Liver (tissue), 9 donors: ENCODE results near the gene OR56B4. TPM values are rescaled to one million over a fixed set of nuclear protein-coding genes. Genes with fewer than 3 reads are reported as not detected.
A peak's percentile ranks its signal among the peaks of the same experiment; 100 is the strongest.

Experiments used
- DNase-seq: peaks from one replicate; pipeline ENCODE4 v3.0.0-alpha.2; 2017; ENCODE audit warnings: low spot score
- H3K27ac ChIP-seq, 2 donors: one replicate each; pipeline ENCODE4 v1.7.0; 2013; ENCODE audit warnings: inconsistent platforms in 2 of 2, low read length in 2 of 2, control low read depth in 1 of 2, low read depth in 1 of 2, mild to moderate bottlenecking in 1 of 2
- H3K27me3 ChIP-seq, 4 donors: one replicate each; pipeline versions ENCODE4 v1.6.1 to v1.7.0; 2013; ENCODE audit warnings: low read length in 3 of 4, inconsistent platforms in 1 of 4, mild to moderate bottlenecking in 1 of 4, moderate library complexity in 1 of 4; ENCODE audit not compliant: control insufficient read depth in 4 of 4, insufficient read depth in 4 of 4
- H3K36me3 ChIP-seq, 4 donors: one replicate each; pipeline versions ENCODE4 v1.6.1 to v1.7.0; 2013; ENCODE audit warnings: low read length in 3 of 4, mild to moderate bottlenecking in 3 of 4, low read depth in 1 of 4, moderate library complexity in 1 of 4; ENCODE audit not compliant: control insufficient read depth in 4 of 4, insufficient read depth in 3 of 4
- H3K4me1 ChIP-seq, 4 donors: one replicate each; pipeline versions ENCODE4 v1.6.1 to v1.7.0; 2013; ENCODE audit warnings: low read length in 3 of 4, mild to moderate bottlenecking in 3 of 4, moderate library complexity in 1 of 4; ENCODE audit not compliant: control insufficient read depth in 4 of 4, insufficient read depth in 4 of 4
- H3K4me3 ChIP-seq, 3 donors: one replicate each; pipeline versions ENCODE4 v1.6.1 to v1.7.0; 2013; ENCODE audit warnings: low read length in 3 of 3, control low read depth in 1 of 3, low read depth in 1 of 3, mild to moderate bottlenecking in 1 of 3
- H3K9ac ChIP-seq, 2 donors: one replicate each; pipeline ENCODE4 v1.7.0; 2013; ENCODE audit warnings: low read length in 2 of 2, mild to moderate bottlenecking in 2 of 2, moderate library complexity in 2 of 2, control low read depth in 1 of 2, low read depth in 1 of 2
- H3K9me3 ChIP-seq, 4 donors: one replicate each; pipeline versions ENCODE4 v1.6.1 to v1.7.0; 2013; ENCODE audit warnings: low read length in 3 of 4; ENCODE audit not compliant: control insufficient read depth in 4 of 4
- ATF3 ChIP-seq: IDR thresholded peaks from 2 replicates; pipeline ENCODE4 v1.6.1; 2016; ENCODE audit warnings: antibody characterized with exemption
- EGR1 ChIP-seq, 2 donors: IDR thresholded peaks; 2 replicates each; pipeline ENCODE4 v1.6.1; 2016 to 2018; ENCODE audit warnings: antibody characterized with exemption in 2 of 2, low read depth in 2 of 2
- FOXA1 ChIP-seq: IDR thresholded peaks from 2 replicates; pipeline ENCODE4 v1.6.1; 2016; ENCODE audit warnings: antibody characterized with exemption
- FOXA2 ChIP-seq: IDR thresholded peaks from 2 replicates; pipeline ENCODE4 v1.6.1; 2016; ENCODE audit warnings: antibody characterized with exemption
- GABPA ChIP-seq, 2 donors: IDR thresholded peaks in 1 of 2; conservative IDR thresholded peaks in 1 of 2; 2 replicates each; pipeline ENCODE4 v1.6.1; 2016; ENCODE audit warnings: antibody characterized with exemption in 2 of 2, mild to moderate bottlenecking in 1 of 2, moderate library complexity in 1 of 2
- HNF4A ChIP-seq, 2 donors: conservative IDR thresholded peaks; 2 replicates each; pipeline ENCODE4 v1.6.1; 2016; ENCODE audit warnings: antibody characterized with exemption in 2 of 2, mild to moderate bottlenecking in 2 of 2
- HNF4G ChIP-seq: IDR thresholded peaks from 2 replicates; pipeline ENCODE4 v1.6.1; 2016; ENCODE audit warnings: antibody characterized with exemption
- NR2F2 ChIP-seq: IDR thresholded peaks from 2 replicates; pipeline ENCODE4 v1.6.1; 2016; ENCODE audit warnings: antibody characterized with exemption
- RAD21 ChIP-seq, 2 donors: IDR thresholded peaks; 2 replicates each; pipeline ENCODE4 v1.6.1; 2016; ENCODE audit warnings: antibody characterized with exemption in 2 of 2, mild to moderate bottlenecking in 2 of 2
- REST ChIP-seq: IDR thresholded peaks from 2 replicates; pipeline ENCODE4 v1.6.1; 2016; ENCODE audit warnings: antibody characterized with exemption, mild to moderate bottlenecking
- RXRA ChIP-seq, 2 donors: IDR thresholded peaks; 2 replicates each; pipeline ENCODE4 v1.6.1; 2017 to 2018; ENCODE audit warnings: antibody characterized with exemption in 2 of 2, mild to moderate bottlenecking in 1 of 2
- SP1 ChIP-seq: IDR thresholded peaks from 2 replicates; pipeline ENCODE4 v1.6.1; 2018; ENCODE audit warnings: antibody characterized with exemption, mild to moderate bottlenecking
- TAF1 ChIP-seq: conservative IDR thresholded peaks from 2 replicates; pipeline ENCODE4 v1.6.1; 2016; ENCODE audit warnings: antibody characterized with exemption, mild to moderate bottlenecking
- YY1 ChIP-seq: IDR thresholded peaks from 2 replicates; pipeline ENCODE4 v1.6.1; 2016; ENCODE audit warnings: antibody characterized with exemption, mild to moderate bottlenecking
- ZBTB33 ChIP-seq: IDR thresholded peaks from 2 replicates; pipeline ENCODE4 v1.6.1; 2016; ENCODE audit warnings: antibody characterized with exemption
- WGBS: extraction: QIAGEN DNeasy Blood & Tissue Kit; methylation state at CpG from one replicate; pipeline ENCODE4 v1.1.7; 2013; 5-methylcytosine and 5-hydroxymethylcytosine counted together
- polyA plus RNA-seq, 2 donors: library from polyadenylated mRNA; stranded (reverse) in 1 of 2; unstranded in 1 of 2; fragments of 200-250 nt in 1 of 2; fragments of >200 nt in 1 of 2; fragmentation: Nextera tagmentation in 1 of 2; extraction: Ambion mirVana in 1 of 2; gene quantifications; one replicate each; pipeline versions ENCODE4 v1.2.1 to v1.2.3, GENCODE V29; 2013 to 2015
- total RNA-seq, 2 donors: library from RNA; depleted of rRNA; stranded (reverse); fragments of >200 nt; gene quantifications; one replicate each; pipeline ENCODE4 v1.2.3, GENCODE V29; 2014
- TF ChIP-seq, protein P1 (sequence below): fragments of 150-350 bp; IDR thresholded peaks from 2 replicates; pipeline ENCODE4 v1.5.1; 2017; ENCODE audit warnings: improper control_type of control experiment, low read depth, low read length; ENCODE audit not compliant: missing input control
- TF ChIP-seq, protein P2 (sequence below): IDR thresholded peaks from 2 replicates; pipeline ENCODE4 v1.6.1; 2016; ENCODE audit warnings: antibody characterized with exemption
- donor health status: healthy.
- donor health status: healthy.
- donor health status: healthy.
- donor health status: healthy.
- donor health status: healthy.

Gene OR56B4
- total and polyA plus RNA-seq, 4 donors, result not detected

GRCh38 chr11:6129011-6129410, 21.5 kb downstream of the OR56B4 start:
- H3K36me3 ChIP-seq, result no peaks in the 10 kb centered on the region
- no peaks in the 10 kb centered on the region for H3K9me3 ChIP-seq
- H3K9ac ChIP-seq, result no peak overlapping the region
- TF ChIP-seq, protein P1, sequence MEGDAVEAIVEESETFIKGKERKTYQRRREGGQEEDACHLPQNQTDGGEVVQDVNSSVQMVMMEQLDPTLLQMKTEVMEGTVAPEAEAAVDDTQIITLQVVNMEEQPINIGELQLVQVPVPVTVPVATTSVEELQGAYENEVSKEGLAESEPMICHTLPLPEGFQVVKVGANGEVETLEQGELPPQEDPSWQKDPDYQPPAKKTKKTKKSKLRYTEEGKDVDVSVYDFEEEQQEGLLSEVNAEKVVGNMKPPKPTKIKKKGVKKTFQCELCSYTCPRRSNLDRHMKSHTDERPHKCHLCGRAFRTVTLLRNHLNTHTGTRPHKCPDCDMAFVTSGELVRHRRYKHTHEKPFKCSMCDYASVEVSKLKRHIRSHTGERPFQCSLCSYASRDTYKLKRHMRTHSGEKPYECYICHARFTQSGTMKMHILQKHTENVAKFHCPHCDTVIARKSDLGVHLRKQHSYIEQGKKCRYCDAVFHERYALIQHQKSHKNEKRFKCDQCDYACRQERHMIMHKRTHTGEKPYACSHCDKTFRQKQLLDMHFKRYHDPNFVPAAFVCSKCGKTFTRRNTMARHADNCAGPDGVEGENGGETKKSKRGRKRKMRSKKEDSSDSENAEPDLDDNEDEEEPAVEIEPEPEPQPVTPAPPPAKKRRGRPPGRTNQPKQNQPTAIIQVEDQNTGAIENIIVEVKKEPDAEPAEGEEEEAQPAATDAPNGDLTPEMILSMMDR, result no peak
- TF ChIP-seq TAF1, result no peak
- no peak for TF ChIP-seq RXRA (IDR thresholded peaks at IDR 0.05)
- TF ChIP-seq SP1, result no peak
- TF ChIP-seq HNF4A (conservative IDR thresholded peaks at IDR 0.05), result no peak
- TF ChIP-seq FOXA2, result no peak
- DNase-seq, result no peak
- no peaks in the 10 kb centered on the region for H3K4me1 ChIP-seq
- no peak overlapping the region for H3K4me3 ChIP-seq
- no peaks in the 10 kb centered on the region for H3K27me3 ChIP-seq
- 85% methylated on average over 1 of the region's 1 CpG for WGBS
- H3K27ac ChIP-seq, result peak overlapping the region in 1 of 2 donors; percentile 1

GRCh38 chr11:6129635-6130034, 22.2 kb downstream of the OR56B4 start:
- WGBS, result 72% methylated on average over 1 of the region's 1 CpG
- DNase-seq, result no peak
- no peaks in the 10 kb centered on the region for H3K36me3 ChIP-seq
- H3K27ac ChIP-seq, result no peak overlapping the region
- H3K4me3 ChIP-seq, result no peak overlapping the region
- no peak overlapping the region for H3K9ac ChIP-seq
- no peaks in the 10 kb centered on the region for H3K27me3 ChIP-seq
- TF ChIP-seq FOXA1 (no peak), GABPA (IDR thresholded peaks at IDR 0.05 in 1 of 2, conservative IDR thresholded peaks at IDR 0.05 in 1 of 2) (no peak), HNF4A (conservative IDR thresholded peaks at IDR 0.05) (no peak), RAD21 (IDR thresholded peaks at IDR 0.05) (no peak), REST (no peak), ZBTB33 (no peak), NR2F2 (no peak), YY1 (no peak), FOXA2 (no peak), HNF4G (no peak), EGR1 (IDR thresholded peaks at IDR 0.05; ENCODE audit: low read depth in 2 of 2) (no peak), ATF3 (no peak), RXRA (IDR thresholded peaks at IDR 0.05) (no peak), TAF1 (no peak), SP1 (no peak)
- TF ChIP-seq, protein P2, sequence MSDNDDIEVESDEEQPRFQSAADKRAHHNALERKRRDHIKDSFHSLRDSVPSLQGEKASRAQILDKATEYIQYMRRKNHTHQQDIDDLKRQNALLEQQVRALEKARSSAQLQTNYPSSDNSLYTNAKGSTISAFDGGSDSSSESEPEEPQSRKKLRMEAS, result no peak
- TF ChIP-seq, protein P1, result no peak
- H3K9me3 ChIP-seq, result no peaks in the 10 kb centered on the region
- H3K4me1 ChIP-seq, result no peaks in the 10 kb centered on the region
